Ascending aorta (tissue), 2 donors: ENCODE results near the gene CCDC12. TPM values are rescaled to one million over a fixed set of nuclear protein-coding genes. Genes with fewer than 3 reads are reported as not detected.

Source experiments
- DNase-seq, 2 donors: peaks; one replicate each; pipeline ENCODE4 v3.0.0-alpha.2; 2019; ENCODE audit warnings: low spot score in 2 of 2
- H3K27ac ChIP-seq, 2 donors: fragments of 200-600 bp; sonication (generic); one replicate each; pipeline ENCODE4 v1.5.1; 2016 to 2017; ENCODE audit warnings: mild to moderate bottlenecking in 1 of 2
- H3K27me3 ChIP-seq: fragments of 200-600 bp; sonication (generic); one replicate; pipeline ENCODE4 v1.5.1; 2017
- H3K36me3 ChIP-seq, 2 donors: fragments of 200-600 bp; sonication (generic); one replicate each; pipeline ENCODE4 v1.5.1; 2016
- H3K4me1 ChIP-seq, 2 donors: fragments of 200-600 bp; sonication (generic); one replicate each; pipeline ENCODE4 v1.5.1; 2016 to 2017; ENCODE audit warnings: mild to moderate bottlenecking in 1 of 2
- H3K4me3 ChIP-seq, 2 donors: fragments of 200-600 bp; sonication (generic); one replicate each; pipeline ENCODE4 v1.5.1; 2016 to 2017; ENCODE audit warnings: mild to moderate bottlenecking in 1 of 2
- H3K9me3 ChIP-seq, 2 donors: fragments of 200-600 bp; sonication (generic); one replicate each; pipeline ENCODE4 v1.5.1; 2016
- intact Hi-C: fragments of 100-400 bp; cut with DNase I; formaldehyde crosslinking; loops from one replicate; pipeline ENCODE4 v1.15.1; 2023
- total RNA-seq: library from RNA; depleted of rRNA; stranded (reverse); fragments of >200 nt; gene quantifications from one replicate; pipeline ENCODE4 v1.1.0, GENCODE V29; 2016
- TF ChIP-seq, protein P1 (sequence below), 3 experiments: fragments of 200-600 bp in 2 of 3; fragments of 450-650 bp in 1 of 3; sonication (generic) in 2 of 3; IDR thresholded peaks; one replicate each; pipeline ENCODE4 v1.5.1; 2016 to 2019; ENCODE audit warnings: antibody characterized with exemption in 3 of 3, mild to moderate bottlenecking in 1 of 3, moderate library complexity in 1 of 3

CCDC12 gene
- total RNA-seq, 1 donor from 2014 or later: 34.3 TPM

DNA sequence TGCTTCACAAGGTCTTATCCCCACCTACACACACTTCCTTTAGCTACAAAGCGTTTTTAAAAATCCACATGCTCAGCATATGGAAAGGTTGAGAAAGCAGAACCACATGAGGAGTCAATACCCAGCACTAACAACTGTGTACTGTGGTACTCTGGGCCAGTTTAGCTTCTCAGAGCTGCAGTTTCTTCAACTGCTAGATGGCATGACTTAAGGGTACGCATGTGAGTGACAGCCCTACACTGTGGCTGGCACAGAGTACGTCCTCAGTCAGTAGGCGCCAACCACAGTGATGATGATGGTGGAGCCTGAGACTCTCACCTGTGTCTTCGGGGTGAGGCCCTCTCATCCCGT, 17.4 kb downstream of the CCDC12 start:
- H3K4me1 ChIP-seq: peaks cover 7 to 26% of the 10 kb centered on the region in 2 donors
- TF ChIP-seq, protein P1, sequence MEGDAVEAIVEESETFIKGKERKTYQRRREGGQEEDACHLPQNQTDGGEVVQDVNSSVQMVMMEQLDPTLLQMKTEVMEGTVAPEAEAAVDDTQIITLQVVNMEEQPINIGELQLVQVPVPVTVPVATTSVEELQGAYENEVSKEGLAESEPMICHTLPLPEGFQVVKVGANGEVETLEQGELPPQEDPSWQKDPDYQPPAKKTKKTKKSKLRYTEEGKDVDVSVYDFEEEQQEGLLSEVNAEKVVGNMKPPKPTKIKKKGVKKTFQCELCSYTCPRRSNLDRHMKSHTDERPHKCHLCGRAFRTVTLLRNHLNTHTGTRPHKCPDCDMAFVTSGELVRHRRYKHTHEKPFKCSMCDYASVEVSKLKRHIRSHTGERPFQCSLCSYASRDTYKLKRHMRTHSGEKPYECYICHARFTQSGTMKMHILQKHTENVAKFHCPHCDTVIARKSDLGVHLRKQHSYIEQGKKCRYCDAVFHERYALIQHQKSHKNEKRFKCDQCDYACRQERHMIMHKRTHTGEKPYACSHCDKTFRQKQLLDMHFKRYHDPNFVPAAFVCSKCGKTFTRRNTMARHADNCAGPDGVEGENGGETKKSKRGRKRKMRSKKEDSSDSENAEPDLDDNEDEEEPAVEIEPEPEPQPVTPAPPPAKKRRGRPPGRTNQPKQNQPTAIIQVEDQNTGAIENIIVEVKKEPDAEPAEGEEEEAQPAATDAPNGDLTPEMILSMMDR (IDR thresholded peaks at IDR 0.05): no peak
- H3K36me3 ChIP-seq: no peaks in the 10 kb centered on the region
- H3K27me3 ChIP-seq: no peaks in the 10 kb centered on the region
- no peak for DNase-seq
- H3K4me3 ChIP-seq: no peak overlapping the region
- H3K9me3 ChIP-seq: no peaks in the 10 kb centered on the region
- intact Hi-C loops: no loop called here
- peak overlapping the region in 1 of 2 donors; percentile 72 for H3K27ac ChIP-seq

DNA sequence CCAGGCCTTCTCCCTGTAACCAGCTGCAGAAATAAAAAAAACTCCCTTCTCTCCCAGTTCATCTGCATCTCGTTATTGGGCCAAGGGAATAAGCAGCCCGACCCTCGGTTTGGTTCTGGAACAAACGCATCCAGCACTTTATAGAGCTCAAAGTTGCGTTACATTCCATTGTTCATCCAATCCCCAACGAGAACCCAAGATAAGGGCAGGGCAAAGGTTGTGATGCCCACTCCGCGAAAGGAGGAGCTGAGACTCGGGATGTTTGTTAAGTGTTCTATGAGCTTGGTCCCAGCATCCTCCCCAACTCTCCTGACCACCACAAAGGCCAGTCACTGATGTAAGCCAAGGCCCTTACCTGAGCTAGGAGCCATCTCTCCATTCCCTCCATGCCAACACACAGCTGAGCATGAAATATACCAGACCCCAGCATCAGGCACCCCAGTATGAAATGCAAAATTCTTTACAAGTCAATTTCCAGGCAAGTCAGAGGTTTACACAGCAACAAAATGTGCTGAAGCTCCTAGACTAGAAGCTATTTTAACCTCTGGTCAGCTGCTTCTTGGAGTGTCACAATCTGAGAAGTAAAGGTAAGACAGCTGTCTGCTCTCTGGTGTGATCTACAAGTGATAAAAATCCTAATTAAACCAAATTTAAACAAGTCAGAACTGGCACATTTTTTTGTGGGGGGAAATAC, 17.9 kb downstream of the CCDC12 start:
- no peaks in the 10 kb centered on the region for H3K9me3 ChIP-seq
- TF ChIP-seq, protein P1 (IDR thresholded peaks at IDR 0.05): no peak
- H3K4me3 ChIP-seq: no peak overlapping the region
- intact Hi-C loops: no loop called here
- no peaks in the 10 kb centered on the region for H3K27me3 ChIP-seq
- H3K36me3 ChIP-seq: no peaks in the 10 kb centered on the region
- no peak for DNase-seq
- peaks cover 7 to 26% of the 10 kb centered on the region in 2 donors for H3K4me1 ChIP-seq
- peak overlapping the region in 1 of 2 donors; percentile 72 for H3K27ac ChIP-seq

DNA sequence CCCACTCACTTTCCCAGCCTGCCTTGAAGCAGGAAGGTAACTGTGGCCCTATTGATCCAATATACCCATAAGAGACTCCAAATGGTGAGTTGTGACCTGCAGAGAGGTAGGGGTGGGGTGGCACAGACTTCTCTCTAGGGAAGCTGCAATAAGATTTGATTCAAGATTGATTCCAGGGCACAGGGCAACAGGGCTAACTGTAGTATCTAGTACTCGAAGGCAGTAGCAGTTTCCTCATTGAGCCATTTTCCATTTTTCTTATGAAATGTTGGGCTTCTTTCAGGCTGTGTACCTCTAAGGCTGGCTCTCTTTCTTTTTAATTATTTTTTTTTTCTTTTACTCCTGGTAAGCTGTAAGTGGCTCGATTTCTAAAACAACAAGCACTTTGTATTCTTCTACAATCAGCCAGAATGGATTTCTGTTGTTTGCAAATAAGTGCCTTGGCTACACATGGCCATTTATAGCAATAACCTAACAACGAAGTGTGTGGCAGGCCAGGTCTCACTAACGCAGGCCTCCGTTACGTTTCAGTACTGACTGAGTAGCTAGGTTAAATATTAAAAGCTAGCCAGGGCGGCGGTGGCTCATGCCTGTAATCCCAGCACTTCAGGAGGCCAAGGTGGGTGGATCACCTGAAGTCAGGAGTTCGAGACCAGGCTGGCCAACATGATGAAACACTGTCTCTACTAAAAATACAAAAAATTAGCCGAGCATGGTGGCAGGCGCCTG, 19.3 kb downstream of the CCDC12 start:
- H3K4me3 ChIP-seq: no peak overlapping the region
- H3K4me1 ChIP-seq: peaks cover 7 to 26% of the 10 kb centered on the region in 2 donors
- no peak overlapping the region for H3K27ac ChIP-seq
- TF ChIP-seq, protein P1 (IDR thresholded peaks at IDR 0.05): no peak
- no peak for DNase-seq
- no peaks in the 10 kb centered on the region for H3K27me3 ChIP-seq
- intact Hi-C loops: no loop called here
- H3K9me3 ChIP-seq: no peaks in the 10 kb centered on the region
- H3K36me3 ChIP-seq: no peaks in the 10 kb centered on the region

DNA sequence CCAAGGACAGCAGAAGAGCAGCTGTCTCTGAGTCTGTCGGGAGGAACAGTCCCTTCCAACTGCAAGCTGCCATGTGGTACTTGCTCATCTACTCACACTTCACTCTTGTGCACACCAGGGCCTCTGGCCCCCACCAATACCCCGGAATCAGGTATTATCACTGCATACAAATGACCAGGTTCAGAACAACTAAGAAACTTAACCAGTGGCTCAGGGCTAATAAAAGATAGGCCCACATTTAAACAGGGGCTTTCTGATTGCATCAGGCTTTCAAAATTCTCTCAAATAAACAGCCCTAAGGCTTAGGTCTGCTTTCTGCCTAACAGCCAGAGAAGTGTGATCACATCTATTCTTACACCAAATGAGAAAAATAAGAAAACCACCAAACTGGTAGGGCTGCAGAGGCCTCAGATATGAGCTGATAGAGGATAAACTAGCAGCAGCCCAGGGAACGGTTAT, 20.7 kb downstream of the CCDC12 start:
- Histone ChIP-seq H3K36me3 (no peaks in the 10 kb centered on the region), H3K27me3 (no peaks in the 10 kb centered on the region), H3K4me3 (no peak overlapping the region), H3K9me3 (no peaks in the 10 kb centered on the region), H3K4me1 (peaks cover 7 to 22% of the 10 kb centered on the region in 2 donors), H3K27ac (no peak overlapping the region)
- intact Hi-C loops: no loop called here
- DNase-seq: no peak
- TF ChIP-seq, protein P1 (IDR thresholded peaks at IDR 0.05): no peak

DNA sequence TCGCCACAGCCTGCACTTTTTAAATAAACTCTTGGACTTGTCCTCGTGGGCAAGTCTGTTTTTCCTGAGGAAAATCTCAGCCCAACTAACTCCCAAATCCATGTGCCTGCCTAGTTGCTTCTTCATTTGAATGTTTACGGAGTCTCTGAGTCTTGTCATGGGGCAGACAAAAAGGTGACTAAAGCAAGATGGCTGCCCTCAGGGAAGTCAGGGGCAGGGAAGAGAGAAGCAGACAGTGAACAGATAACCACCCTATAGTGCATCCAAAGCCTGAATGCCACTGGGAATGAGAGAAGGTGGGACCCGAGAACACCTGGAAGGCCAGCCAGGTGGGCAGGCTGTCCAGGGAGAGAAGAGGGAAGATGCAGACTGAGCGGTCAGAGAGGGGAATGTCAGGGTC, 21.4 kb downstream of the CCDC12 start:
- Histone ChIP-seq H3K4me1 (peaks cover 2 to 17% of the 10 kb centered on the region in 2 donors), H3K36me3 (no peaks in the 10 kb centered on the region), H3K27ac (no peak overlapping the region), H3K4me3 (no peak overlapping the region), H3K27me3 (no peaks in the 10 kb centered on the region), H3K9me3 (no peaks in the 10 kb centered on the region)
- no peak for DNase-seq
- intact Hi-C loops: no loop called here
- TF ChIP-seq, protein P1 (IDR thresholded peaks at IDR 0.05): no peak
